ENCODE results near the gene ISM2. TPM values are rescaled to one million over a fixed set of nuclear protein-coding genes. Genes with fewer than 3 reads are reported as not detected.
A peak's percentile ranks its signal among the peaks of the same experiment; 100 is the strongest.

Gene ISM2
- polyA plus RNA-seq, 2 of the 4 experiments (the other 2 are of a cell fraction) = 0.10 to 0.21 TPM

DNA sequence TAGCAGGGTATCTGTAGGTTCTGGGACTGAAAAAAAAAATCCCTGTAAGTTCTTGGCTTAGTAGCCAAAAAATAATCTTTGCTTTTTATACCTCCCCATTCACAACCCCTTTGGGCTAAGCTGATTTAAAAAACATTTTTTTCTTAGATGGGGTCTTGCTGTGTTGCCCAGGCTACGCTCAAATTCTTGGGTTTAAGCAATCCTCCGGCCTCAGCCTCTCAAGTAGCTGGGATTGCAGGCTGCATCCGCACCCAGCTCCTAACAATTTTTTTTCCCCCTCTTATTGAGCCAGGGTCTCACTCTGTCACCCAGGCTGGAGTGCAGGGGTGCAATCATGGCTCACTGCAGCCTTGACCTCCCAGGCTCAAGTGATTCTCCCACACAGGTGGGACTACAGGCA lies 9.1 kb upstream of the ISM2 start:
- 99% methylated on average over 3 of the region's 3 CpGs for WGBS (ENCODE audit: missing lambda C conversion rate)
- Histone ChIP-seq H3K27ac (peak overlapping the region in 1 of 2 experiments; percentile 41; a peak in 3 of 6 replicates), H3K4me3 (no peak overlapping the region), H3K4me2 (peak overlapping the region; percentile 14; the same call in 1 of the 3 replicates), H3K4me1 (peaks cover 15% of the 10 kb centered on the region), H3K9me3 (no peaks in the 10 kb centered on the region; the same call in 2 of the 3 replicates)
- ChIA-PET CTCF (interaction anchor here (0.7 kb wide), 1 partner anchor 735 kb away, joined by 3 read pairs; no protein-coding TSS in a partner anchor), POLR2A (no interaction called here)
- no peak for FAIRE-seq
- TF ChIP-seq KDM5A (IDR thresholded peaks at IDR 0.05) (no peak), JUNB (IDR thresholded peaks at IDR 0.05) (no peak)
- TF ChIP-seq, protein P1, sequence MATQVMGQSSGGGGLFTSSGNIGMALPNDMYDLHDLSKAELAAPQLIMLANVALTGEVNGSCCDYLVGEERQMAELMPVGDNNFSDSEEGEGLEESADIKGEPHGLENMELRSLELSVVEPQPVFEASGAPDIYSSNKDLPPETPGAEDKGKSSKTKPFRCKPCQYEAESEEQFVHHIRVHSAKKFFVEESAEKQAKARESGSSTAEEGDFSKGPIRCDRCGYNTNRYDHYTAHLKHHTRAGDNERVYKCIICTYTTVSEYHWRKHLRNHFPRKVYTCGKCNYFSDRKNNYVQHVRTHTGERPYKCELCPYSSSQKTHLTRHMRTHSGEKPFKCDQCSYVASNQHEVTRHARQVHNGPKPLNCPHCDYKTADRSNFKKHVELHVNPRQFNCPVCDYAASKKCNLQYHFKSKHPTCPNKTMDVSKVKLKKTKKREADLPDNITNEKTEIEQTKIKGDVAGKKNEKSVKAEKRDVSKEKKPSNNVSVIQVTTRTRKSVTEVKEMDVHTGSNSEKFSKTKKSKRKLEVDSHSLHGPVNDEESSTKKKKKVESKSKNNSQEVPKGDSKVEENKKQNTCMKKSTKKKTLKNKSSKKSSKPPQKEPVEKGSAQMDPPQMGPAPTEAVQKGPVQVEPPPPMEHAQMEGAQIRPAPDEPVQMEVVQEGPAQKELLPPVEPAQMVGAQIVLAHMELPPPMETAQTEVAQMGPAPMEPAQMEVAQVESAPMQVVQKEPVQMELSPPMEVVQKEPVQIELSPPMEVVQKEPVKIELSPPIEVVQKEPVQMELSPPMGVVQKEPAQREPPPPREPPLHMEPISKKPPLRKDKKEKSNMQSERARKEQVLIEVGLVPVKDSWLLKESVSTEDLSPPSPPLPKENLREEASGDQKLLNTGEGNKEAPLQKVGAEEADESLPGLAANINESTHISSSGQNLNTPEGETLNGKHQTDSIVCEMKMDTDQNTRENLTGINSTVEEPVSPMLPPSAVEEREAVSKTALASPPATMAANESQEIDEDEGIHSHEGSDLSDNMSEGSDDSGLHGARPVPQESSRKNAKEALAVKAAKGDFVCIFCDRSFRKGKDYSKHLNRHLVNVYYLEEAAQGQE (IDR thresholded peaks at IDR 0.05) = no peak
- DNase-seq (ENCODE audit: low read depth in 1 of 2, low spot score in 1 of 2) = no peak
- ATAC-seq = no peak

DNA sequence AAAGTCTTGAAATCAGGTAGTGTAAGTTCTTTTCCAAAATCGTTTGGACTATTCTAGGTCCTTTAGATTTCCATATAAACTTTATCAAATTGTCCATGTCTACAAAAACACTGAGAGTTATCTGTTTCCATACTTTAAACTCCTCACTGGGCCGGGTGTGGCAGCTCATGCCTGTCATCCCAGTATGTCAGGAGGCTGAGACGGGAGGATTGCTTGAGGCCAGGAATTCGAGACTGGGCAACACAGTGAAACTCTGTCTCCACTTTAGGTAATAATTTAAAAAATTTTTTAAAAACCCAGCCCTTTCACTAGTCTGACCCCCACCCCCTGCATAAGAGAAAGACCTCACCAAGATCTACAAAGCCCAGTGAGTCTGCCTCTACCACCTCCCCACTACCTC lies 6.4 kb upstream of the ISM2 start:
- ChIA-PET CTCF (interaction anchor here (0.9 kb wide), 1 partner anchor 39 kb away, joined by 8 read pairs; no protein-coding TSS in a partner anchor), POLR2A (no interaction called here)
- ATAC-seq = no peak
- Histone ChIP-seq H3K27ac (no peak overlapping the region), H3K4me3 (no peak overlapping the region), H3K4me1 (peaks cover 15% of the 10 kb centered on the region), H3K9me3 (no peaks in the 10 kb centered on the region; the same call in 2 of the 3 replicates), H3K4me2 (no peak overlapping the region)
- WGBS (ENCODE audit: missing lambda C conversion rate) = 65% methylated on average over 4 of the region's 4 CpGs
- FAIRE-seq = no peak
- no peak for TF ChIP-seq RARB (CRISPR knock-in tag; IDR thresholded peaks at IDR 0.05)
- DNase-seq (ENCODE audit: low read depth in 1 of 2, low spot score in 1 of 2) = no peak

GRCh38 chr14:77503138-77503537 lies 4.5 kb upstream of the ISM2 start:
- Histone ChIP-seq H3K4me2 (no peak overlapping the region), H3K27ac (no peak overlapping the region), H3K9me3 (no peaks in the 10 kb centered on the region; the same call in 2 of the 3 replicates), H3K4me1 (peaks cover 8% of the 10 kb centered on the region), H3K4me3 (no peak overlapping the region)
- POLR2A ChIA-PET = no interaction called here
- DNase-seq (ENCODE audit: low read depth in 1 of 2, low spot score in 1 of 2) (no peak), FAIRE-seq (no peak), ATAC-seq (no peak)
- WGBS (ENCODE audit: missing lambda C conversion rate) = 94% methylated on average over 5 of the region's 5 CpGs
- CTCF ChIA-PET = no interaction called here
- TF ChIP-seq NFE2L2 (conservative IDR thresholded peaks at IDR 0.05; ENCODE audit: low read length) = no peak
- TF ChIP-seq, protein P2, sequence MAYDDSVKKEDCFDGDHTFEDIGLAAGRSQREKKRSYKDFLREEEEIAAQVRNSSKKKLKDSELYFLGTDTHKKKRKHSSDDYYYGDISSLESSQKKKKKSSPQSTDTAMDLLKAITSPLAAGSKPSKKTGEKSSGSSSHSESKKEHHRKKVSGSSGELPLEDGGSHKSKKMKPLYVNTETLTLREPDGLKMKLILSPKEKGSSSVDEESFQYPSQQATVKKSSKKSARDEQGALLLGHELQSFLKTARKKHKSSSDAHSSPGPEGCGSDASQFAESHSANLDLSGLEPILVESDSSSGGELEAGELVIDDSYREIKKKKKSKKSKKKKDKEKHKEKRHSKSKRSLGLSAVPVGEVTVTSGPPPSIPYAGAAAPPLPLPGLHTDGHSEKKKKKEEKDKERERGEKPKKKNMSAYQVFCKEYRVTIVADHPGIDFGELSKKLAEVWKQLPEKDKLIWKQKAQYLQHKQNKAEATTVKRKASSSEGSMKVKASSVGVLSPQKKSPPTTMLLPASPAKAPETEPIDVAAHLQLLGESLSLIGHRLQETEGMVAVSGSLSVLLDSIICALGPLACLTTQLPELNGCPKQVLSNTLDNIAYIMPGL (CRISPR knock-in tag; IDR thresholded peaks at IDR 0.05; ENCODE audit: borderline replicate concordance) = no peak
- no peak for TF ChIP-seq SMC3 (IDR thresholded peaks at IDR 0.05)
- TF ChIP-seq HDAC2 (IDR thresholded peaks at IDR 0.05) = 0 out of 2 replicates have a peak, but pooled peaks have one; percentile 21
- TF ChIP-seq CBX2 (IDR thresholded peaks at IDR 0.05; ENCODE audit: borderline replicate concordance, low read depth) = no peak
- TF ChIP-seq KDM5A (IDR thresholded peaks at IDR 0.05) = no peak

- FAIRE-seq (no peak), DNase-seq (ENCODE audit: low read depth in 1 of 2, low spot score in 1 of 2) (no peak), ATAC-seq (no peak)
- Histone ChIP-seq H3K9me3 (no peaks in the 10 kb centered on the region; the same call in 2 of the 3 replicates), H3K4me3 (no peak overlapping the region), H3K27ac (no peak overlapping the region), H3K4me2 (no peak overlapping the region), H3K4me1 (peaks cover 6% of the 10 kb centered on the region; the same call in 1 of the 3 replicates)
- ChIA-PET CTCF (no interaction called here), POLR2A (no interaction called here)
- 76% methylated on average over 11 of the region's 11 CpGs for WGBS (ENCODE audit: missing lambda C conversion rate)
- TF ChIP-seq FOSL2 (IDR thresholded peaks at IDR 0.05) = no peak
- no peak for TF ChIP-seq FOSL2 (CRISPR knock-in tag; IDR thresholded peaks at IDR 0.05)
- no peak for TF ChIP-seq RARB (CRISPR knock-in tag; IDR thresholded peaks at IDR 0.05)
- TF ChIP-seq TFCP2L1 (CRISPR knock-in tag; IDR thresholded peaks at IDR 0.05) = no peak
- TF ChIP-seq JUN (IDR thresholded peaks at IDR 0.05) = no peak
- no peak for TF ChIP-seq ZSCAN20 (CRISPR knock-in tag; IDR thresholded peaks at IDR 0.05)
- TF ChIP-seq HES2 (IDR thresholded peaks at IDR 0.05) = no peak
- TF ChIP-seq, protein P3, sequence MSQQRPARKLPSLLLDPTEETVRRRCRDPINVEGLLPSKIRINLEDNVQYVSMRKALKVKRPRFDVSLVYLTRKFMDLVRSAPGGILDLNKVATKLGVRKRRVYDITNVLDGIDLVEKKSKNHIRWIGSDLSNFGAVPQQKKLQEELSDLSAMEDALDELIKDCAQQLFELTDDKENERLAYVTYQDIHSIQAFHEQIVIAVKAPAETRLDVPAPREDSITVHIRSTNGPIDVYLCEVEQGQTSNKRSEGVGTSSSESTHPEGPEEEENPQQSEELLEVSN (IDR thresholded peaks at IDR 0.05; ENCODE audit: borderline replicate concordance, low read depth) = no peak
- TF ChIP-seq MAFK (IDR thresholded peaks at IDR 0.05; ENCODE audit: partially characterized antibody) = no peak
- TF ChIP-seq, protein P4, sequence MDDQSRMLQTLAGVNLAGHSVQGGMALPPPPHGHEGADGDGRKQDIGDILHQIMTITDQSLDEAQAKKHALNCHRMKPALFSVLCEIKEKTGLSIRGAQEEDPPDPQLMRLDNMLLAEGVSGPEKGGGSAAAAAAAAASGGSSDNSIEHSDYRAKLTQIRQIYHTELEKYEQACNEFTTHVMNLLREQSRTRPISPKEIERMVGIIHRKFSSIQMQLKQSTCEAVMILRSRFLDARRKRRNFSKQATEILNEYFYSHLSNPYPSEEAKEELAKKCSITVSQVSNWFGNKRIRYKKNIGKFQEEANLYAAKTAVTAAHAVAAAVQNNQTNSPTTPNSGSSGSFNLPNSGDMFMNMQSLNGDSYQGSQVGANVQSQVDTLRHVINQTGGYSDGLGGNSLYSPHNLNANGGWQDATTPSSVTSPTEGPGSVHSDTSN (IDR thresholded peaks at IDR 0.05) = no peak
- no peak for TF ChIP-seq HDAC2 (IDR thresholded peaks at IDR 0.05)
- TF ChIP-seq TP53 (CRISPR knock-in tag; IDR thresholded peaks at IDR 0.05) = no peak
- no peak for TF ChIP-seq SMC3 (IDR thresholded peaks at IDR 0.05)
- TF ChIP-seq RCOR1 (IDR thresholded peaks at IDR 0.05; ENCODE audit: low read depth, low read length) = no peak
- TF ChIP-seq KDM1A (IDR thresholded peaks at IDR 0.05; ENCODE audit: low read depth) = no peak
- no peak for TF ChIP-seq EHMT2 (IDR thresholded peaks at IDR 0.05; ENCODE audit: low read depth)
- TF ChIP-seq PHF8 (IDR thresholded peaks at IDR 0.05; ENCODE audit: borderline replicate concordance, low read depth) = no peak
Observed at GRCh38 chr14:77502109-77502782, 3.6 kb upstream of the ISM2 start.
